Measurements from ENCODE around the gene INHBA. TPM values are rescaled to one million over a fixed set of nuclear protein-coding genes. Genes with fewer than 3 reads are reported as not detected.

Gene INHBA
- total and polyA plus RNA-seq, 2 donors (not counting 3 experiments of a cell fraction or from before 2014, with no cell fraction given), result 22.9 to 23.2 TPM

GRCh38 chr7:41700044-41700471 lies 2.8 kb downstream of the INHBA start:
- DNase-seq (ENCODE audit: low read depth, low spot score), result peak; percentile 59
- Histone ChIP-seq H2AFZ (ENCODE audit: low read depth, low read length) (peak overlapping the region; percentile 60), H3K9me3 (replicated peaks; ENCODE audit: control insufficient read depth, insufficient read depth, low read length) (no peaks in the 10 kb centered on the region), H3K36me3 (ENCODE audit: control insufficient read depth in 2 of 2, extremely low read depth in 1 of 2, insufficient read depth in 2 of 2, low read length in 2 of 2) (no peaks in the 10 kb centered on the region), H3K79me2 (ENCODE audit: control insufficient read depth, insufficient read depth, low read length) (peaks cover 48% of the 10 kb centered on the region), H3K27ac (ENCODE audit: insufficient read depth, low read depth, low read length) (peak overlapping the region; percentile 98), H4K20me1 (replicated peaks; ENCODE audit: control insufficient read depth, extremely low read depth, insufficient read depth, low read length) (no peaks in the 10 kb centered on the region), H3K4me2 (ENCODE audit: insufficient read depth, low read length) (peak overlapping the region; percentile 83), H3K9me1 (replicated peaks; ENCODE audit: control insufficient read depth, extremely low read depth, insufficient read depth, low read length) (no peaks in the 10 kb centered on the region), H3K27me3 (ENCODE audit: control insufficient read depth in 2 of 2, insufficient read depth in 2 of 2, low read length in 2 of 2) (no peaks in the 10 kb centered on the region), H3K4me3 (replicated peaks in 1 of 3; ENCODE audit: insufficient read depth in 1 of 3, low read depth in 1 of 3, low read length in 3 of 3) (peak overlapping the region; percentile 43 to 94 (median 57)), H3K9ac (replicated peaks; ENCODE audit: extremely low read depth, insufficient read depth, low read length) (peak overlapping the region; percentile 97), H3K4me1 (ENCODE audit: control insufficient read depth, extremely low read depth, insufficient read depth, low read length) (peaks cover 45% of the 10 kb centered on the region)
- dilution Hi-C loops (cut with MboI; ENCODE audit: extremely low pct_ligation_motif_present, low sequenced_read_pairs) (no loop called here), intact Hi-C loops (cut with micrococcal nuclease) (loop anchor here (10.0 kb wide), 2 partner anchors 1565 to 1755 kb away; partner anchors contain the start of genes MPLKIP and SUGCT)
- TF ChIP-seq CTCF (IDR thresholded peaks at IDR 0.05; ENCODE audit: extremely low read depth in 1 of 2, insufficient read depth in 1 of 2, low read depth in 1 of 2, low read length in 2 of 2), result no peak
- TF ChIP-seq GATA2 (IDR thresholded peaks at IDR 0.05; ENCODE audit: insufficient read depth, insufficient read length, low read depth, low read length), result no peak
- no peak for TF ChIP-seq MYC (IDR thresholded peaks at IDR 0.05; ENCODE audit: low read depth, low read length)
- no peak for TF ChIP-seq POLR2AphosphoS5 (IDR thresholded peaks at IDR 0.05; ENCODE audit: insufficient read depth, low read depth, low read length)
- TF ChIP-seq POLR2A (IDR thresholded peaks at IDR 0.05; ENCODE audit: low read depth, low read length), result no peak
- TF ChIP-seq FOS (IDR thresholded peaks at IDR 0.05; ENCODE audit: borderline replicate concordance, insufficient read depth, low read length), result no peak
- no peak for TF ChIP-seq EZH2 (IDR thresholded peaks at IDR 0.05; ENCODE audit: borderline replicate concordance, low read depth, low read length, severe bottlenecking)
- no peak for TF ChIP-seq MAX (IDR thresholded peaks at IDR 0.05; ENCODE audit: insufficient read depth, insufficient read length)
- TF ChIP-seq JUN (IDR thresholded peaks at IDR 0.05; ENCODE audit: borderline replicate concordance, insufficient read depth, insufficient read length, low read depth), result no peak
- FAIRE-seq, result peak; percentile 53
- BruUV-seq (replicated peaks), result no TSS peak
- ChIA-PET POLR2A (no interaction called here), CTCF (interaction anchor here (0.6 to 2.3 kb wide), 7 partner anchors 11 to 1467 kb away, joined by 3 to 13 read pairs (median 3); no protein-coding TSS in a partner anchor)
